GM12878 (cell line): ENCODE results near the gene YAE1. TPM values are rescaled to one million over a fixed set of nuclear protein-coding genes. Genes with fewer than 3 reads are reported as not detected.
A peak's percentile ranks its signal among the peaks of the same experiment; 100 is the strongest.

Experiments used
- ATAC-seq: fragments of 200-7000 bp; cut with Tn5 transposase; 3 replicates; pipeline ENCODE4 v1.9.1; 2020; ENCODE audit warnings: mild to moderate bottlenecking, moderate library complexity
- BruUV-seq: library from RNA; stranded (reverse); fragments of 400-500 nt; replicated peaks from 2 replicates; lab custom pipeline; 2021; lab: Mats Ljungman, UMichigan
- CTCF ChIA-PET: fragments of 300-600 bp; sonication (Branson Sonifier 250); formaldehyde crosslinking; extraction: SDS; loops from one replicate; lab custom pipeline; 2021; ENCODE audit warnings: inconsistent platforms; lab: Yijun Ruan, JAX
- POLR2A ChIA-PET: fragments of 350-600 bp; formaldehyde crosslinking; extraction: SDS; loops from one replicate; lab custom pipeline; 2021; ENCODE audit warnings: inconsistent platforms; lab: Charles Lee
- RAD21 ChIA-PET: fragments of 300-600 bp; sonication (Branson Sonifier 250); formaldehyde crosslinking; loops from one replicate; lab custom pipeline; 2023; ENCODE audit warnings: antibody characterized with exemption; ENCODE audit not compliant: unreplicated experiment; lab: Charles Lee
- SMC1A ChIA-PET: fragments of 300-600 bp; sonication (Branson Sonifier 250); formaldehyde crosslinking; loops from one replicate; lab custom pipeline; 2023; ENCODE audit not compliant: unreplicated experiment, uncharacterized antibody; lab: Charles Lee
- DNase-seq: peaks from one replicate; pipeline ENCODE4 v3.0.0-alpha.2; 2011; ENCODE audit warnings: low read depth, low spot score
- FAIRE-seq: peaks from 3 replicates; lab custom pipeline; 2011; peaks lifted over from hg19 to GRCh38; lab: Jason Lieb, UNC
- H2AFZ ChIP-seq: 2 replicates; pipeline ENCODE4 v1.6.0; 2011; ENCODE audit warnings: low read depth, low read length, control low read depth; ENCODE audit not compliant: control insufficient read depth
- H3K27ac ChIP-seq: 2 replicates; pipeline ENCODE4 v1.5.1; 2011; ENCODE audit warnings: control low read depth; ENCODE audit not compliant: control insufficient read depth, insufficient read depth
- H3K27me3 ChIP-seq, 2 experiments: replicated peaks in 1 of 2; 2 replicates each; pipeline versions ENCODE4 v1.6.0 to v1.6.1; 2011; ENCODE audit warnings: low read length in 1 of 2; ENCODE audit not compliant: control insufficient read depth in 2 of 2, insufficient read depth in 2 of 2
- H3K36me3 ChIP-seq, 2 experiments: 2 replicates each; pipeline ENCODE4 v1.5.1; 2011; ENCODE audit warnings: low read length in 1 of 2; ENCODE audit not compliant: control insufficient read depth in 2 of 2, insufficient read depth in 2 of 2
- H3K4me1 ChIP-seq: 2 replicates; pipeline ENCODE4 v1.6.1; 2011; ENCODE audit warnings: mild to moderate bottlenecking, low read length, moderate library complexity, mixed read lengths; ENCODE audit not compliant: control insufficient read depth, insufficient read depth
- H3K4me2 ChIP-seq: 2 replicates; pipeline ENCODE4 v1.6.0; 2011; ENCODE audit warnings: control low read depth; ENCODE audit not compliant: control insufficient read depth, insufficient read depth
- H3K4me3 ChIP-seq: fragments of 200-600 bp; sonication (generic); 2 replicates; pipeline ENCODE4 v1.5.1; 2016
- H3K79me2 ChIP-seq: 2 replicates; pipeline ENCODE4 v1.6.0; 2011; ENCODE audit warnings: low read length; ENCODE audit not compliant: control insufficient read depth, insufficient read depth
- H3K9ac ChIP-seq: 2 replicates; pipeline ENCODE4 v1.8.0; 2011; ENCODE audit warnings: low read length, control low read depth, mixed read lengths; ENCODE audit not compliant: control insufficient read depth, insufficient read depth
- H3K9me3 ChIP-seq: replicated peaks from 3 replicates; pipeline ENCODE4 v1.5.1; 2011; ENCODE audit warnings: mild to moderate bottlenecking, low read length; ENCODE audit not compliant: control insufficient read depth, insufficient read depth
- H4K20me1 ChIP-seq: 2 replicates; pipeline ENCODE4 v1.6.0; 2011; ENCODE audit not compliant: control insufficient read depth, insufficient read depth
- CBFB ChIP-seq: IDR thresholded peaks from 2 replicates; pipeline ENCODE4 v1.6.1; 2016; ENCODE audit warnings: antibody characterized with exemption, low read depth
- CTCF ChIP-seq, 3 experiments: IDR thresholded peaks in 2 of 3; conservative IDR thresholded peaks in 1 of 3; 2 replicates each; pipeline ENCODE4 v1.5.1; 2011; ENCODE audit warnings: low read depth in 3 of 3, low read length in 3 of 3, mild to moderate bottlenecking in 3 of 3, control low read depth in 2 of 3, moderate library complexity in 2 of 3, inconsistent platforms in 1 of 3, mixed read lengths in 1 of 3; ENCODE audit not compliant: control insufficient read depth in 2 of 3, insufficient read depth in 1 of 3; ENCODE audit errors: extremely low read depth in 1 of 3
- EED ChIP-seq: sonication (generic); IDR thresholded peaks from 2 replicates; pipeline ENCODE4 v1.6.1; 2016; ENCODE audit warnings: antibody characterized with exemption, low read depth
- FOS ChIP-seq: IDR thresholded peaks from 3 replicates; pipeline ENCODE4 v1.6.1; 2011; ENCODE audit warnings: borderline replicate concordance; ENCODE audit not compliant: insufficient read length; ENCODE audit errors: extremely low read depth
- HCFC1 ChIP-seq: fragments of 150-350 bp; IDR thresholded peaks from 2 replicates; pipeline ENCODE4 v1.6.1; 2014; ENCODE audit warnings: low read length
- MTA3 ChIP-seq: IDR thresholded peaks from 2 replicates; pipeline ENCODE4 v1.6.1; 2012; ENCODE audit warnings: low read length, inconsistent platforms, borderline replicate concordance
- SIN3A ChIP-seq: IDR thresholded peaks from 2 replicates; pipeline ENCODE4 v1.6.1; 2012; ENCODE audit warnings: low read depth, low read length, improper control_type of control experiment
- SUZ12 ChIP-seq: fragments of 200-600 bp; sonication (generic); IDR thresholded peaks from one replicate; pipeline ENCODE4 v1.6.1; 2018; ENCODE audit warnings: antibody characterized with exemption, mild to moderate bottlenecking; ENCODE audit not compliant: unreplicated experiment
- USF2 ChIP-seq: IDR thresholded peaks from 2 replicates; pipeline ENCODE4 v1.6.1; 2011; ENCODE audit warnings: low read depth, low read length, improper control_type of control experiment, borderline replicate concordance
- ZNF622 ChIP-seq: fragments of 450-650 bp; IDR thresholded peaks from 2 replicates; pipeline ENCODE4 v1.6.1; 2017; ENCODE audit warnings: mild to moderate bottlenecking, inconsistent platforms
- WGBS: methylation state at CpG from one replicate; pipeline ENCODE4 v1.1.6; 2016; ENCODE audit warnings: low lambda C conversion rate; ENCODE audit not compliant: insufficient replicate concordance, insufficient coverage; ENCODE audit errors: missing lambda C conversion rate; 5-methylcytosine and 5-hydroxymethylcytosine counted together
- in situ Hi-C: fragments of 300-500 bp; cut with MboI; formaldehyde crosslinking; loops from 9 replicates; pipeline ENCODE4 v1.14.3; 2018; ENCODE audit warnings: mixed read lengths
- intact Hi-C: fragments of 100-400 bp; cut with micrococcal nuclease; formaldehyde crosslinking; loops from one replicate; pipeline ENCODE4 v1.14.2; 2022; ENCODE audit not compliant: unreplicated experiment
- polyA plus RNA-seq, 11 experiments: library from polyadenylated mRNA; depleted of rRNA in 4 of 11; unstranded in 6 of 11; stranded (reverse) in 5 of 11; fragments of >200 nt; fragmentation: Nextera tagmentation in 4 of 11; fragmentation: Illumina TruSeq in 1 of 11; extraction: Ambion mirVana in 4 of 11; extraction: Trizol in 1 of 11; gene quantifications; 1 replicate in 1 of 11; 2 replicates in 10 of 11; pipeline versions ENCODE4 v1.2.1 to v1.2.3, GENCODE V29; 2011 to 2016; ENCODE audit warnings: inconsistent platforms in 2 of 11, missing spikeins in 2 of 11, low read depth in 1 of 11
- total RNA-seq, 4 experiments: library from RNA; depleted of rRNA in 3 of 4; stranded (reverse); fragments of >200 nt in 3 of 4; fragmentation: Illumina TruSeq in 1 of 4; extraction: Trizol in 1 of 4; gene quantifications; 2 replicates each; pipeline versions ENCODE4 v1.2.1 to v1.2.3, GENCODE V29; 2013 to 2021

The YAE1 gene
- total and polyA plus RNA-seq, 10 of the 15 experiments (the other 5 are each of a cell fraction or from before 2014, with no cell fraction given), result 13.5 to 35.8 (median 22.9) TPM

- intact Hi-C loops, result no loop called here
- no peaks in the 10 kb centered on the region for H4K20me1 ChIP-seq
- H3K4me1 ChIP-seq, result no peaks in the 10 kb centered on the region
- RAD21 ChIA-PET, result interaction anchor here (0.6 to 1.4 kb wide), 2 partner anchors 14 to 17 kb away, joined by 3 to 5 read pairs; no protein-coding TSS in a partner anchor
- SMC1A ChIA-PET, result interaction anchor here (0.8 to 1.1 kb wide), 2 partner anchors 12 to 132 kb away, joined by 3 read pairs; no protein-coding TSS in a partner anchor
- H3K4me2 ChIP-seq, result peak overlapping the region; percentile 51
- H3K36me3 ChIP-seq, result no peaks in the 10 kb centered on the region
- no peak overlapping the region for H3K9ac ChIP-seq
- POLR2A ChIA-PET, result interaction anchor here (0.7 kb wide), 1 partner anchor 29 kb away, joined by 3 read pairs; no protein-coding TSS in a partner anchor
- TF ChIP-seq CBFB (no peak), ZNF622 (no peak), SIN3A (no peak), CTCF (IDR thresholded peaks at IDR 0.05 in 2 of 3, conservative IDR thresholded peaks at IDR 0.05 in 1 of 3; ENCODE audit: control insufficient read depth in 2 of 3, extremely low read depth in 1 of 3, insufficient read depth in 1 of 3, low read depth in 3 of 3, low read length in 3 of 3) (0 out of 6 replicates have a peak, but pooled peaks of 1 of the 3 experiments have one; percentile 8), HCFC1 (no peak), FOS (no peak), MTA3 (no peak), EED (no peak), USF2 (no peak), SUZ12 (peak; percentile 11)
- CTCF ChIA-PET, result interaction anchor here (0.8 to 1.2 kb wide), 3 partner anchors 12 to 30 kb away, joined by 3 to 10 read pairs (median 5); no protein-coding TSS in a partner anchor
- 63% methylated on average over 5 of the region's 5 CpGs for WGBS
- 0 out of 2 replicates have a peak overlapping the region, but pooled peaks have one; percentile 15 for H3K4me3 ChIP-seq
- H3K79me2 ChIP-seq, result no peaks in the 10 kb centered on the region
- no peaks in the 10 kb centered on the region for H3K9me3 ChIP-seq
- H3K27me3 ChIP-seq, result peaks cover 0 to 8% of the 10 kb centered on the region in 2 experiments; a peak in 1 of 4 replicates
- no peak overlapping the region for H3K27ac ChIP-seq
- BruUV-seq, result no TSS peak
- no peak overlapping the region for H2AFZ ChIP-seq
- in situ Hi-C loops, result no loop called here
- ATAC-seq (no peak), FAIRE-seq (no peak), DNase-seq (no peak)
Observed at GRCh38 chr7:39609935-39610263, 43.7 kb downstream of the YAE1 start.
